ENCODE data around the gene CLEC16A.
"Not testable (repeated sequence)": the region's sequence is repeated elsewhere in the genome, so short reads cannot be mapped to it uniquely, and the experiment has no call there.

The CLEC16A gene

GRCh38 chr16:11218604-11218962 lies 274.2 kb downstream of the CLEC16A start:
- Histone ChIP-seq H3K36me3 (ENCODE audit: control insufficient read depth, insufficient read depth, low read length) (no peaks in the 10 kb centered on the region), H3K9me3 (ENCODE audit: control insufficient read depth, low read length) (peaks cover 7% of the 10 kb centered on the region), H3K4me1 (ENCODE audit: control insufficient read depth, insufficient read depth, low read length) (no peaks in the 10 kb centered on the region), H3K4me3 (ENCODE audit: low read length) (no peak overlapping the region), H3K9ac (ENCODE audit: low read length) (no peak overlapping the region), H3K27me3 (ENCODE audit: control insufficient read depth, insufficient read depth, low read length) (no peaks in the 10 kb centered on the region)

GRCh38 chr16:11219178-11219577 lies 274.8 kb downstream of the CLEC16A start:
- no peaks in the 10 kb centered on the region for H3K4me1 ChIP-seq (ENCODE audit: control insufficient read depth, insufficient read depth, low read length)
- H3K9ac ChIP-seq (ENCODE audit: low read length): no peak overlapping the region
- H3K27me3 ChIP-seq (ENCODE audit: control insufficient read depth, insufficient read depth, low read length): no peaks in the 10 kb centered on the region
- H3K36me3 ChIP-seq (ENCODE audit: control insufficient read depth, insufficient read depth, low read length): no peaks in the 10 kb centered on the region
- no peak overlapping the region for H3K4me3 ChIP-seq (ENCODE audit: low read length)
- H3K9me3 ChIP-seq (ENCODE audit: control insufficient read depth, low read length): peaks cover 7% of the 10 kb centered on the region

- not testable (repeated sequence) for H3K4me1 ChIP-seq (ENCODE audit: control insufficient read depth, insufficient read depth, low read length); H3K4me3 ChIP-seq (ENCODE audit: low read length); H3K27me3 ChIP-seq (ENCODE audit: control insufficient read depth, insufficient read depth, low read length); H3K36me3 ChIP-seq (ENCODE audit: control insufficient read depth, insufficient read depth, low read length); H3K9ac ChIP-seq (ENCODE audit: low read length); H3K9me3 ChIP-seq (ENCODE audit: control insufficient read depth, low read length)
Observed at GRCh38 chr16:11220507-11220906, 276.1 kb downstream of the CLEC16A start.

- no peak overlapping the region for H3K4me3 ChIP-seq (ENCODE audit: low read length)
Observed at GRCh38 chr16:11224096-11224893, 279.9 kb downstream of the CLEC16A start.

GRCh38 chr16:11224894-11225676 lies 280.7 kb downstream of the CLEC16A start:
- no peaks in the 10 kb centered on the region for H3K36me3 ChIP-seq (ENCODE audit: control insufficient read depth, insufficient read depth, low read length)
- no peaks in the 10 kb centered on the region for H3K9me3 ChIP-seq (ENCODE audit: control insufficient read depth, low read length)
- H3K4me1 ChIP-seq (ENCODE audit: control insufficient read depth, insufficient read depth, low read length): no peaks in the 10 kb centered on the region
- H3K27me3 ChIP-seq (ENCODE audit: control insufficient read depth, insufficient read depth, low read length): no peaks in the 10 kb centered on the region
- H3K4me3 ChIP-seq (ENCODE audit: low read length): no peak overlapping the region
- no peak overlapping the region for H3K9ac ChIP-seq (ENCODE audit: low read length)

More at GRCh38 chr16:11224096-11224893, 279.9 kb downstream of the CLEC16A start:
- Histone ChIP-seq H3K27me3 (ENCODE audit: control insufficient read depth, insufficient read depth, low read length) (no peaks in the 10 kb centered on the region), H3K4me1 (ENCODE audit: control insufficient read depth, insufficient read depth, low read length) (no peaks in the 10 kb centered on the region), H3K9ac (ENCODE audit: low read length) (no peak overlapping the region), H3K9me3 (ENCODE audit: control insufficient read depth, low read length) (no peaks in the 10 kb centered on the region), H3K36me3 (ENCODE audit: control insufficient read depth, insufficient read depth, low read length) (no peaks in the 10 kb centered on the region)

- Histone ChIP-seq H3K27me3 (ENCODE audit: control insufficient read depth, insufficient read depth, low read length) (no peaks in the 10 kb centered on the region), H3K36me3 (ENCODE audit: control insufficient read depth, insufficient read depth, low read length) (no peaks in the 10 kb centered on the region), H3K4me3 (ENCODE audit: low read length) (no peak overlapping the region), H3K4me1 (ENCODE audit: control insufficient read depth, insufficient read depth, low read length) (no peaks in the 10 kb centered on the region), H3K9ac (ENCODE audit: low read length) (no peak overlapping the region), H3K9me3 (ENCODE audit: control insufficient read depth, low read length) (no peaks in the 10 kb centered on the region)
Observed at GRCh38 chr16:11225677-11226549, 281.5 kb downstream of the CLEC16A start.

GRCh38 chr16:11229432-11229831 lies 285.1 kb downstream of the CLEC16A start:
- H3K36me3 ChIP-seq (ENCODE audit: control insufficient read depth, insufficient read depth, low read length): no peaks in the 10 kb centered on the region
- H3K4me1 ChIP-seq (ENCODE audit: control insufficient read depth, insufficient read depth, low read length): peaks cover 8% of the 10 kb centered on the region
- no peak overlapping the region for H3K4me3 ChIP-seq (ENCODE audit: low read length)

GRCh38 chr16:11229906-11230305 lies 285.5 kb downstream of the CLEC16A start:
- peaks cover 8% of the 10 kb centered on the region for H3K4me1 ChIP-seq (ENCODE audit: control insufficient read depth, insufficient read depth, low read length)
- no peak overlapping the region for H3K4me3 ChIP-seq (ENCODE audit: low read length)
- no peak overlapping the region for H3K9ac ChIP-seq (ENCODE audit: low read length)
- no peaks in the 10 kb centered on the region for H3K36me3 ChIP-seq (ENCODE audit: control insufficient read depth, insufficient read depth, low read length)
- H3K27me3 ChIP-seq (ENCODE audit: control insufficient read depth, insufficient read depth, low read length): no peaks in the 10 kb centered on the region
- H3K9me3 ChIP-seq (ENCODE audit: control insufficient read depth, low read length): no peaks in the 10 kb centered on the region

More at GRCh38 chr16:11229432-11229831, 285.1 kb downstream of the CLEC16A start:
- Histone ChIP-seq H3K9me3 (ENCODE audit: control insufficient read depth, low read length) (no peaks in the 10 kb centered on the region), H3K27me3 (ENCODE audit: control insufficient read depth, insufficient read depth, low read length) (no peaks in the 10 kb centered on the region), H3K9ac (ENCODE audit: low read length) (no peak overlapping the region)

GRCh38 chr16:11231367-11231970 lies 287.1 kb downstream of the CLEC16A start:
- no peaks in the 10 kb centered on the region for H3K9me3 ChIP-seq (ENCODE audit: control insufficient read depth, low read length)
- no peaks in the 10 kb centered on the region for H3K27me3 ChIP-seq (ENCODE audit: control insufficient read depth, insufficient read depth, low read length)
- peaks cover 8% of the 10 kb centered on the region for H3K4me1 ChIP-seq (ENCODE audit: control insufficient read depth, insufficient read depth, low read length)
- no peak overlapping the region for H3K4me3 ChIP-seq (ENCODE audit: low read length)
- no peaks in the 10 kb centered on the region for H3K36me3 ChIP-seq (ENCODE audit: control insufficient read depth, insufficient read depth, low read length)
- H3K9ac ChIP-seq (ENCODE audit: low read length): no peak overlapping the region

All from mucosa of stomach (tissue), 1 donor.